Aorta (tissue), 5 donors: ENCODE measurements around the gene PEX14. TPM values are rescaled to one million over a fixed set of nuclear protein-coding genes. Genes with fewer than 3 reads are reported as not detected.

Experiments used
- ATAC-seq: fragments of 200-7000 bp; cut with Tn5 transposase; one replicate; pipeline ENCODE4 v1.9.1; 2022; ENCODE audit warnings: moderate library complexity; ENCODE audit not compliant: low FRiP score
- DNase-seq, 2 donors: peaks; one replicate each; pipeline ENCODE4 v3.0.0-alpha.2; 2020
- H3K27ac ChIP-seq, 2 donors: one replicate each; pipeline ENCODE4 v1.5.1; 2013; ENCODE audit warnings: low read length in 2 of 2, mild to moderate bottlenecking in 2 of 2, moderate library complexity in 2 of 2, control low read depth in 1 of 2, inconsistent platforms in 1 of 2, low read depth in 1 of 2
- H3K27me3 ChIP-seq, 2 donors: one replicate each; pipeline ENCODE4 v1.6.1; 2013; ENCODE audit warnings: control low read depth in 1 of 2, low read length in 1 of 2, mild to moderate bottlenecking in 1 of 2, moderate library complexity in 1 of 2; ENCODE audit not compliant: insufficient read depth in 2 of 2, control insufficient read depth in 1 of 2
- H3K36me3 ChIP-seq, 2 donors: one replicate each; pipeline ENCODE4 v1.6.1; 2013; ENCODE audit warnings: control low read depth in 1 of 2, low read length in 1 of 2, mild to moderate bottlenecking in 1 of 2; ENCODE audit not compliant: insufficient read depth in 2 of 2, control insufficient read depth in 1 of 2
- H3K4me1 ChIP-seq, 2 donors: one replicate each; pipeline ENCODE4 v1.6.1; 2013; ENCODE audit warnings: low read length in 2 of 2, control low read depth in 1 of 2, mild to moderate bottlenecking in 1 of 2, moderate library complexity in 1 of 2; ENCODE audit not compliant: insufficient read depth in 2 of 2, control insufficient read depth in 1 of 2
- H3K4me3 ChIP-seq, 2 donors: one replicate each; pipeline ENCODE4 v1.5.1; 2013; ENCODE audit warnings: low read length in 2 of 2, control low read depth in 1 of 2, mild to moderate bottlenecking in 1 of 2
- H3K9me3 ChIP-seq: one replicate; pipeline ENCODE4 v1.6.1; 2013; ENCODE audit warnings: mild to moderate bottlenecking, low read length; ENCODE audit not compliant: control insufficient read depth
- WGBS, 2 donors: extraction: QIAGEN DNeasy Blood & Tissue Kit; methylation state at CpG; one replicate each; pipeline ENCODE4 v1.1.7; 2013; 5-methylcytosine and 5-hydroxymethylcytosine counted together
- intact Hi-C, 2 donors: fragments of 100-400 bp; cut with DNase I; formaldehyde crosslinking; loops; one replicate each; pipeline versions ENCODE4 v1.14.2 to v1.15.0; 2022
- polyA plus RNA-seq, 2 donors: library from polyadenylated mRNA; stranded (reverse); fragments of 200-250 nt; gene quantifications; one replicate each; pipeline ENCODE4 v1.2.3, GENCODE V29; 2013
- total RNA-seq, 2 donors: library from RNA; stranded (reverse); fragmentation: NEBNext Ultra II Directional; extraction: Animal tissue kit (Norgen Biotek cat#: 25700); gene quantifications; one replicate each; pipeline ENCODE4 v1.2.1, GENCODE V29; 2021
- donor health status: healthy with polysubstance abuse.
- donor health status: Bipolar disorder and iron deficiency.
- donor health status: DM: no; HTN: no; CAD: no.
- donor health status: DM: no; HTN: no; CAD: no.
- donor health status: DM: yes; HTN: yes; CAD: no.

The PEX14 gene
- total and polyA plus RNA-seq, 4 donors, result 4.5 to 16.9 (median 14.4) TPM

GRCh38 chr1:10515976-10516750, 41.4 kb downstream of the PEX14 start:
- DNase-seq (no peak), ATAC-seq (no peak)
- 69 to 78% methylated on average over 6 of the region's 6 CpGs for WGBS, 2 donors
- no peaks in the 10 kb centered on the region for H3K27me3 ChIP-seq
- no peak overlapping the region for H3K27ac ChIP-seq
- H3K4me1 ChIP-seq, result no peaks in the 10 kb centered on the region
- no peak overlapping the region for H3K4me3 ChIP-seq
- no peaks in the 10 kb centered on the region for H3K9me3 ChIP-seq
- no peaks in the 10 kb centered on the region for H3K36me3 ChIP-seq
- intact Hi-C loops, result no loop called here

- no peak overlapping the region for H3K27ac ChIP-seq
- DNase-seq (no peak), ATAC-seq (no peak)
- WGBS, 2 donors, result 87 to 91% methylated on average over 8 of the region's 8 CpGs
- H3K36me3 ChIP-seq, result no peaks in the 10 kb centered on the region
- intact Hi-C loops, result no loop called here
- no peak overlapping the region for H3K4me3 ChIP-seq
- no peaks in the 10 kb centered on the region for H3K9me3 ChIP-seq
- no peaks in the 10 kb centered on the region for H3K27me3 ChIP-seq
- H3K4me1 ChIP-seq, result no peaks in the 10 kb centered on the region
Observed at GRCh38 chr1:10516925-10517676, 42.4 kb downstream of the PEX14 start.

- no peak for ATAC-seq
- Histone ChIP-seq H3K36me3 (no peaks in the 10 kb centered on the region), H3K4me3 (no peak overlapping the region), H3K9me3 (no peaks in the 10 kb centered on the region), H3K4me1 (peaks cover 0 to 3% of the 10 kb centered on the region in 2 donors), H3K27me3 (no peaks in the 10 kb centered on the region), H3K27ac (no peak overlapping the region)
- intact Hi-C loops, result no loop called here
- DNase-seq, result no peak
- WGBS, 2 donors, result 99 to 100% methylated on average over 2 of the region's 2 CpGs
Observed at GRCh38 chr1:10517677-10517982, 42.9 kb downstream of the PEX14 start.

- WGBS, 2 donors, result 78 to 80% methylated on average over 7 of the region's 7 CpGs
- no peak overlapping the region for H3K27ac ChIP-seq
- H3K4me1 ChIP-seq, result peaks cover 0 to 3% of the 10 kb centered on the region in 2 donors
- H3K27me3 ChIP-seq, result no peaks in the 10 kb centered on the region
- intact Hi-C loops, result no loop called here
- DNase-seq, result no peak
- no peak overlapping the region for H3K4me3 ChIP-seq
- H3K9me3 ChIP-seq, result no peaks in the 10 kb centered on the region
- ATAC-seq, result no peak
- H3K36me3 ChIP-seq, result no peaks in the 10 kb centered on the region
Observed at GRCh38 chr1:10519016-10519417, 44.3 kb downstream of the PEX14 start.

- Histone ChIP-seq H3K4me3 (no peak overlapping the region), H3K36me3 (no peaks in the 10 kb centered on the region), H3K9me3 (no peaks in the 10 kb centered on the region), H3K4me1 (peaks cover 0 to 3% of the 10 kb centered on the region in 2 donors), H3K27ac (no peak overlapping the region), H3K27me3 (no peaks in the 10 kb centered on the region)
- WGBS, 2 donors, result 95 to 96% methylated on average over 6 of the region's 6 CpGs
- intact Hi-C loops, result loop anchor here in 1 of 2 donors (10.0 kb wide), 1 partner anchor 174 kb away; no protein-coding TSS in a partner anchor
- DNase-seq, result no peak
- ATAC-seq, result no peak
Observed at GRCh38 chr1:10520497-10520896, 45.7 kb downstream of the PEX14 start.

GRCh38 chr1:10520952-10521351, 46.2 kb downstream of the PEX14 start:
- H3K4me1 ChIP-seq, result peaks cover 0 to 3% of the 10 kb centered on the region in 2 donors
- no peaks in the 10 kb centered on the region for H3K36me3 ChIP-seq
- H3K27ac ChIP-seq, result no peak overlapping the region
- intact Hi-C loops, result loop anchor here in 1 of 2 donors (10.0 kb wide), 1 partner anchor 174 kb away; no protein-coding TSS in a partner anchor
- no peak overlapping the region for H3K4me3 ChIP-seq
- DNase-seq (no peak), ATAC-seq (no peak)
- no peaks in the 10 kb centered on the region for H3K9me3 ChIP-seq
- no peaks in the 10 kb centered on the region for H3K27me3 ChIP-seq
- WGBS, 2 donors, result 86% methylated on average over 1 of the region's 1 CpG

GRCh38 chr1:10521537-10522157, 46.9 kb downstream of the PEX14 start:
- H3K9me3 ChIP-seq, result no peaks in the 10 kb centered on the region
- H3K4me3 ChIP-seq, result no peak overlapping the region
- 91 to 97% methylated on average over 8 of the region's 8 CpGs for WGBS, 2 donors
- H3K27me3 ChIP-seq, result no peaks in the 10 kb centered on the region
- intact Hi-C loops, result loop anchor here in 1 of 2 donors (10.0 kb wide), 1 partner anchor 173 kb away; no protein-coding TSS in a partner anchor
- no peaks in the 10 kb centered on the region for H3K36me3 ChIP-seq
- ATAC-seq (no peak), DNase-seq (no peak)
- H3K4me1 ChIP-seq, result peaks cover 0 to 3% of the 10 kb centered on the region in 2 donors
- H3K27ac ChIP-seq, result no peak overlapping the region

GRCh38 chr1:10522322-10522860, 47.6 kb downstream of the PEX14 start:
- DNase-seq, result no peak
- H3K27me3 ChIP-seq, result no peaks in the 10 kb centered on the region
- ATAC-seq, result no peak
- WGBS, 2 donors, result 63 to 68% methylated on average over 3 of the region's 3 CpGs
- no peak overlapping the region for H3K27ac ChIP-seq
- H3K9me3 ChIP-seq, result no peaks in the 10 kb centered on the region
- H3K4me3 ChIP-seq, result no peak overlapping the region
- intact Hi-C loops, result loop anchor here in 1 of 2 donors (10.0 kb wide), 1 partner anchor 172 kb away; no protein-coding TSS in a partner anchor
- no peaks in the 10 kb centered on the region for H3K36me3 ChIP-seq
- peaks cover 0 to 3% of the 10 kb centered on the region in 2 donors for H3K4me1 ChIP-seq
